ENCODE data around the gene SPSB1. TPM values are rescaled to one million over a fixed set of nuclear protein-coding genes. Genes with fewer than 3 reads are reported as not detected.

Gene SPSB1
- total RNA-seq, 4 donors from 2014 or later, result 18.9 to 64.9 (median 41.8) TPM

DNA sequence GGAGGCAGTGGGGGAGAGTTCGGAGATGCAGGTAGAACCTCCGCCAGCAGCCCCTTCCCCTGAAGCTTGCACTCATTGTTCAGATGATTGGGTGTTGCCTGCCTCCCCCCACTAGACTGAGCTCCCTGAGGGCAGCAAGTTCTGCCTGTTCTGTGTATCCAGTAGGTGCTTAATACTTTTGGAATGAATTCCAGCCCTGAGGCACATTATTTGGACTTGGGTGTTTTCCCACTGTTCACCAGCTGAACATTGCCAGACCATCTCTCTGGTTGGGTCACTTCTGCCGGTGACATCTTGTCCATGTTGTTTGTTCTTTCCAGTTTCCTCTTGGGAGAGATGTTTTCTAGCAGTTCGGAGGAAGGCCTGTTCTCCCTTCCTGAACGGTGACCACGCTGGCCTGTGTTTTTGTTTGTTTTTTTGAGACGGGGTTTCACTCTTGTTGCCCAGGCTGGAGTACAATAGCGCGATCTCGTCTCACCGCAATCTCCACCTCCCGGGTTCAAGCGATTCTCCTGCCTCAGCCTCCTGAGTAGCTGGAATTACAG is 48.7 kb downstream of the SPSB1 start:
- H3K4me1 ChIP-seq, result peaks cover 0 to 74% (median 24%) of the 10 kb centered on the region in 4 donors
- WGBS, 2 donors, result 79 to 83% methylated on average over 13 of the region's 13 CpGs
- peak overlapping the region in 2 of 4 donors; percentile 28 to 32 for H3K27ac ChIP-seq

GRCh38 chr1:9343269-9343668 is 50.6 kb downstream of the SPSB1 start:
- 97 to 98% methylated on average over 6 of the region's 6 CpGs for WGBS, 2 donors

More for the DNA sequence above, 48.7 kb downstream of the SPSB1 start:
- DNase-seq (ENCODE audit: low spot score in 2 of 2), result no peak
- Histone ChIP-seq H3K36me3 (no peaks in the 10 kb centered on the region), H3K27me3 (no peaks in the 10 kb centered on the region), H3K4me3 (no peak overlapping the region), H3K9me3 (no peaks in the 10 kb centered on the region)
- TF ChIP-seq EP300 (IDR thresholded peaks at IDR 0.05), result no peak
- TF ChIP-seq, protein P1, sequence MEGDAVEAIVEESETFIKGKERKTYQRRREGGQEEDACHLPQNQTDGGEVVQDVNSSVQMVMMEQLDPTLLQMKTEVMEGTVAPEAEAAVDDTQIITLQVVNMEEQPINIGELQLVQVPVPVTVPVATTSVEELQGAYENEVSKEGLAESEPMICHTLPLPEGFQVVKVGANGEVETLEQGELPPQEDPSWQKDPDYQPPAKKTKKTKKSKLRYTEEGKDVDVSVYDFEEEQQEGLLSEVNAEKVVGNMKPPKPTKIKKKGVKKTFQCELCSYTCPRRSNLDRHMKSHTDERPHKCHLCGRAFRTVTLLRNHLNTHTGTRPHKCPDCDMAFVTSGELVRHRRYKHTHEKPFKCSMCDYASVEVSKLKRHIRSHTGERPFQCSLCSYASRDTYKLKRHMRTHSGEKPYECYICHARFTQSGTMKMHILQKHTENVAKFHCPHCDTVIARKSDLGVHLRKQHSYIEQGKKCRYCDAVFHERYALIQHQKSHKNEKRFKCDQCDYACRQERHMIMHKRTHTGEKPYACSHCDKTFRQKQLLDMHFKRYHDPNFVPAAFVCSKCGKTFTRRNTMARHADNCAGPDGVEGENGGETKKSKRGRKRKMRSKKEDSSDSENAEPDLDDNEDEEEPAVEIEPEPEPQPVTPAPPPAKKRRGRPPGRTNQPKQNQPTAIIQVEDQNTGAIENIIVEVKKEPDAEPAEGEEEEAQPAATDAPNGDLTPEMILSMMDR (IDR thresholded peaks at IDR 0.05), result no peak
- TF ChIP-seq POLR2A (IDR thresholded peaks at IDR 0.05), result no peak

GRCh38 chr1:9344426-9345200 is 51.9 kb downstream of the SPSB1 start:
- TF ChIP-seq EP300 (IDR thresholded peaks at IDR 0.05) (no peak), POLR2A (IDR thresholded peaks at IDR 0.05) (no peak)
- TF ChIP-seq, protein P1 (IDR thresholded peaks at IDR 0.05), result no peak
- no peaks in the 10 kb centered on the region for H3K27me3 ChIP-seq
- no peak for DNase-seq (ENCODE audit: low spot score in 2 of 2)
- 80 to 84% methylated on average over 11 to 13 of the region's 13 CpGs for WGBS, 2 donors
- no peaks in the 10 kb centered on the region for H3K36me3 ChIP-seq
- H3K4me1 ChIP-seq, result peaks cover 0 to 63% (median 14%) of the 10 kb centered on the region in 4 donors
- no peaks in the 10 kb centered on the region for H3K9me3 ChIP-seq
- no peak overlapping the region for H3K27ac ChIP-seq
- no peak overlapping the region for H3K4me3 ChIP-seq

More at GRCh38 chr1:9343269-9343668, 50.6 kb downstream of the SPSB1 start:
- no peak overlapping the region for H3K27ac ChIP-seq
- peaks cover 0 to 63% (median 22%) of the 10 kb centered on the region in 4 donors for H3K4me1 ChIP-seq
- H3K4me3 ChIP-seq, result no peak overlapping the region
- DNase-seq (ENCODE audit: low spot score in 2 of 2), result no peak
- no peaks in the 10 kb centered on the region for H3K27me3 ChIP-seq
- no peaks in the 10 kb centered on the region for H3K9me3 ChIP-seq
- no peaks in the 10 kb centered on the region for H3K36me3 ChIP-seq
- TF ChIP-seq, protein P1 (IDR thresholded peaks at IDR 0.05), result no peak
- no peak for TF ChIP-seq EP300 (IDR thresholded peaks at IDR 0.05)
- TF ChIP-seq POLR2A (IDR thresholded peaks at IDR 0.05), result no peak

GRCh38 chr1:9345471-9345870 is 52.8 kb downstream of the SPSB1 start:
- no peak overlapping the region for H3K4me3 ChIP-seq
- H3K9me3 ChIP-seq, result no peaks in the 10 kb centered on the region
- H3K27me3 ChIP-seq, result no peaks in the 10 kb centered on the region
- no peak for DNase-seq (ENCODE audit: low spot score in 2 of 2)
- H3K36me3 ChIP-seq, result no peaks in the 10 kb centered on the region
- no peak overlapping the region for H3K27ac ChIP-seq
- peaks cover 0 to 61% (median 5%) of the 10 kb centered on the region in 4 donors for H3K4me1 ChIP-seq
- TF ChIP-seq POLR2A (IDR thresholded peaks at IDR 0.05) (no peak), EP300 (IDR thresholded peaks at IDR 0.05) (no peak)
- TF ChIP-seq, protein P1 (IDR thresholded peaks at IDR 0.05), result no peak
- WGBS, 2 donors, result 85 to 92% methylated on average over 3 to 6 of the region's 6 CpGs

- no peak for TF ChIP-seq EP300 (IDR thresholded peaks at IDR 0.05)
- TF ChIP-seq POLR2A (IDR thresholded peaks at IDR 0.05), result no peak
- TF ChIP-seq, protein P1 (IDR thresholded peaks at IDR 0.05), result no peak
- H3K36me3 ChIP-seq, result no peaks in the 10 kb centered on the region
- DNase-seq (ENCODE audit: low spot score in 2 of 2), result no peak
- no peaks in the 10 kb centered on the region for H3K27me3 ChIP-seq
- H3K27ac ChIP-seq, result no peak overlapping the region
- no peak overlapping the region for H3K4me3 ChIP-seq
- H3K4me1 ChIP-seq, result peaks cover 0 to 59% (median 4%) of the 10 kb centered on the region in 4 donors
- no peaks in the 10 kb centered on the region for H3K9me3 ChIP-seq
- 64 to 73% methylated on average over 7 to 9 of the region's 9 CpGs for WGBS, 2 donors
These were observed 53.2 kb downstream of the SPSB1 start for GRCh38 chr1:9345922-9346321.
